GM12892 (cell line): ENCODE data around the gene INPP5A.

Experiments used
- POLR2A ChIP-seq: IDR thresholded peaks from 2 replicates; pipeline ENCODE4 v1.6.1; 2011; ENCODE audit warnings: low read depth, low read length, control low read depth
- TAF1 ChIP-seq: IDR thresholded peaks from 2 replicates; pipeline ENCODE4 v1.6.1; 2011; ENCODE audit warnings: low read depth, mild to moderate bottlenecking, control low read depth, low read length, borderline replicate concordance

DNA sequence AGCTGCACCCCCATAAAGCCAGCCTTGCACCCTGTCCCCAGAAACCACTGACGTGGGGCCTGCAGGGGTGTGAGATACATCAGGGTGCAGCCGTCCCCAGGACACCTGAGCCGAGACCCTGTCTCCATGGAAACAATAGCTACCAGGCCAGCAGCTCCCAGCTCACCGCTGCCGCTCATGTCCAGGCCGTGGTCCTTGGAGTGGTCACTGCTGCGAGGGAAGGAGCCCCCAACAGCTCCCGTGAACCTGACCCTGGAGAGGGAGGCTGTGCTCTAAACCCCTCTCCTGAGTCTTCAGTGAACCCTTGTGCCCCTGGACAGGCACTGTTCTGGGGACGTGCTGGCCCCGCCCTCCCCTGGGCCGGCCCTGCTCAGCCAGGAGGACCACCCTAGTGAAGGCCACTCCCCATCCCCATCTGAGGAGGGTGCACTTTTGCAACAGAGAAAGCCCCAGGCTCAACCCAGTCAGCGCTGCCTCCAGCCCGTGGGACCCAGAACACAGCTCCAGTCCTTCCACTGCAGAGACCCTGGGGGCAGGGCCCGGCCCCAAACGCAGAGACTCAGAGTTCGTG is 19.6 kb upstream of the INPP5A start:
- TF ChIP-seq POLR2A, result no peak
- TF ChIP-seq TAF1, result no peak
